GM12873 (cell line): ENCODE results near the gene STON1.

Experiments
- CTCF ChIP-seq: IDR thresholded peaks from 2 replicates; pipeline ENCODE4 v1.5.1; 2012; ENCODE audit warnings: low read depth, mild to moderate bottlenecking, moderate library complexity, low read length, control low read depth; ENCODE audit not compliant: insufficient read depth; ENCODE audit errors: missing control alignments

Gene STON1

GRCh38 chr2:48496849-48497248 lies 33.1 kb upstream of the STON1 start:
- TF ChIP-seq CTCF: no peak

- no peak for TF ChIP-seq CTCF
Observed at GRCh38 chr2:48504647-48505327, 25.2 kb upstream of the STON1 start.

- TF ChIP-seq CTCF: no peak
Observed at GRCh38 chr2:48507111-48507510, 22.8 kb upstream of the STON1 start.

GRCh38 chr2:48508461-48509124 lies 21.4 kb upstream of the STON1 start:
- TF ChIP-seq CTCF: no peak

GRCh38 chr2:48510329-48510728 lies 19.6 kb upstream of the STON1 start:
- TF ChIP-seq CTCF: no peak

- no peak for TF ChIP-seq CTCF
Observed at GRCh38 chr2:48511849-48512470, 18.0 kb upstream of the STON1 start.

GRCh38 chr2:48512571-48512970 lies 17.4 kb upstream of the STON1 start:
- no peak for TF ChIP-seq CTCF
